ENCODE results near the gene KCNAB1. TPM values are rescaled to one million over a fixed set of nuclear protein-coding genes. Genes with fewer than 3 reads are reported as not detected.

The KCNAB1 gene
- total RNA-seq, 1 donor from 2014 or later = 2.4 TPM

- H3K27me3 ChIP-seq (ENCODE audit: low read depth) = no peaks in the 10 kb centered on the region
- no peak overlapping the region for H3K4me3 ChIP-seq
- no peak for DNase-seq
- no peaks in the 10 kb centered on the region for H3K36me3 ChIP-seq
- no peak overlapping the region for H3K27ac ChIP-seq (replicated peaks)
- TF ChIP-seq CTCF (IDR thresholded peaks at IDR 0.05; ENCODE audit: borderline replicate concordance) = no peak
- H3K9me3 ChIP-seq (replicated peaks) = no peaks in the 10 kb centered on the region
- no peaks in the 10 kb centered on the region for H3K4me1 ChIP-seq
- intact Hi-C loops (cut with micrococcal nuclease) = no loop called here
Observed at GRCh38 chr3:156246961-156247725, 126.8 kb downstream of the KCNAB1 start.

GRCh38 chr3:156250550-156250949 lies 130.2 kb downstream of the KCNAB1 start:
- Histone ChIP-seq H3K27ac (replicated peaks) (no peak overlapping the region), H3K4me3 (no peak overlapping the region), H3K36me3 (no peaks in the 10 kb centered on the region), H3K27me3 (ENCODE audit: low read depth) (no peaks in the 10 kb centered on the region), H3K9me3 (replicated peaks) (no peaks in the 10 kb centered on the region), H3K4me1 (no peaks in the 10 kb centered on the region)
- DNase-seq = no peak
- TF ChIP-seq CTCF (IDR thresholded peaks at IDR 0.05; ENCODE audit: borderline replicate concordance) = no peak
- intact Hi-C loops (cut with micrococcal nuclease) = no loop called here

GRCh38 chr3:156251424-156251823 lies 131.0 kb downstream of the KCNAB1 start:
- Histone ChIP-seq H3K27ac (replicated peaks) (no peak overlapping the region), H3K4me1 (no peaks in the 10 kb centered on the region), H3K4me3 (no peak overlapping the region), H3K9me3 (replicated peaks) (no peaks in the 10 kb centered on the region), H3K27me3 (ENCODE audit: low read depth) (no peaks in the 10 kb centered on the region), H3K36me3 (no peaks in the 10 kb centered on the region)
- DNase-seq = no peak
- TF ChIP-seq CTCF (IDR thresholded peaks at IDR 0.05; ENCODE audit: borderline replicate concordance) = no peak
- intact Hi-C loops (cut with micrococcal nuclease) = no loop called here

- no peaks in the 10 kb centered on the region for H3K36me3 ChIP-seq
- H3K9me3 ChIP-seq (replicated peaks) = no peaks in the 10 kb centered on the region
- H3K27me3 ChIP-seq (ENCODE audit: low read depth) = no peaks in the 10 kb centered on the region
- H3K27ac ChIP-seq (replicated peaks) = no peak overlapping the region
- DNase-seq = no peak
- no peak for TF ChIP-seq CTCF (IDR thresholded peaks at IDR 0.05; ENCODE audit: borderline replicate concordance)
- intact Hi-C loops (cut with micrococcal nuclease) = no loop called here
- no peaks in the 10 kb centered on the region for H3K4me1 ChIP-seq
- H3K4me3 ChIP-seq = no peak overlapping the region
Observed at GRCh38 chr3:156252656-156253055, 132.3 kb downstream of the KCNAB1 start.

GRCh38 chr3:156253150-156253549 lies 132.8 kb downstream of the KCNAB1 start:
- Histone ChIP-seq H3K4me1 (no peaks in the 10 kb centered on the region), H3K4me3 (no peak overlapping the region), H3K27me3 (ENCODE audit: low read depth) (no peaks in the 10 kb centered on the region), H3K9me3 (replicated peaks) (no peaks in the 10 kb centered on the region), H3K36me3 (no peaks in the 10 kb centered on the region), H3K27ac (replicated peaks) (no peak overlapping the region)
- intact Hi-C loops (cut with micrococcal nuclease) = no loop called here
- TF ChIP-seq CTCF (IDR thresholded peaks at IDR 0.05; ENCODE audit: borderline replicate concordance) = no peak
- no peak for DNase-seq
